Mucosa of descending colon (tissue), 3 donors: ENCODE results near the gene GPR82. TPM values are rescaled to one million over a fixed set of nuclear protein-coding genes. Genes with fewer than 3 reads are reported as not detected.

Experiments
- total RNA-seq, 3 donors: library from RNA; stranded (reverse); fragmentation: NEBNext Ultra II Directional in 2 of 3; extraction: Animal tissue kit (Norgen Biotek cat#: 25700) in 2 of 3; gene quantifications; one replicate each; pipeline versions ENCODE4 v1.2.1 to v1.2.4, GENCODE V29; 2021 to 2023
- donor health status: DM: no; HTN: no; CAD: no; lungs with moderate emphysema.
- donor health status: DM: no; HTN: no; CAD: no.
- donor health status: DM: no; HTN: yes; CAD: no.

Gene GPR82
- total RNA-seq, 3 donors from 2014 or later = 0.57 to 1.3 (median 0.64) TPM

Other genes with a start within 250 kb of the GPR82 start
- 10 to 100 TPM in 2 of 3 donors, 1 to 10 TPM in 1; 2.0 to 11.9 (median 11.4) TPM for gene GPR34, start 35.2 kb upstream of the GPR82 start, total RNA-seq
- gene CASK, start 199.4 kb downstream of the GPR82 start, total RNA-seq = 100 to 1,000 TPM in 1 of 3 donors, 10 to 100 TPM in 2; 50.6 to 108 (median 83.3) TPM